Uterus (tissue), 4 donors: ENCODE data around the gene PRKN. TPM values are rescaled to one million over a fixed set of nuclear protein-coding genes. Genes with fewer than 3 reads are reported as not detected.

ENCODE experiments used
- DNase-seq, 2 donors: peaks; one replicate each; pipeline ENCODE4 v3.0.0-alpha.2; 2019 to 2020
- H3K27ac ChIP-seq, 2 donors: fragments of 200-600 bp; sonication (generic); 1 replicate in 1 of 2; 2 replicates in 1 of 2; pipeline ENCODE4 v1.5.1; 2016 to 2018
- H3K27me3 ChIP-seq, 2 donors: fragments of 200-600 bp; sonication (generic); one replicate each; pipeline ENCODE4 v1.5.1; 2018 to 2019; ENCODE audit warnings: control low read depth in 1 of 2
- H3K36me3 ChIP-seq, 2 donors: fragments of 200-600 bp; sonication (generic); one replicate each; pipeline ENCODE4 v1.5.1; 2019; ENCODE audit warnings: control low read depth in 1 of 2
- H3K4me1 ChIP-seq, 2 donors: fragments of 200-600 bp; sonication (generic); one replicate each; pipeline ENCODE4 v1.5.1; 2018 to 2019; ENCODE audit warnings: control low read depth in 1 of 2
- H3K4me3 ChIP-seq, 2 donors: fragments of 200-600 bp; sonication (generic); 1 replicate in 1 of 2; 2 replicates in 1 of 2; pipeline ENCODE4 v1.5.1; 2018 to 2019; ENCODE audit warnings: mild to moderate bottlenecking in 1 of 2
- H3K9me3 ChIP-seq, 2 donors: fragments of 200-600 bp; sonication (generic); one replicate each; pipeline ENCODE4 v1.5.1; 2019; ENCODE audit warnings: control low read depth in 1 of 2
- CTCF ChIP-seq, 4 experiments: fragments of 200-600 bp in 2 of 4; fragments of 450-650 bp in 2 of 4; sonication (generic) in 2 of 4; IDR thresholded peaks; one replicate each; pipeline ENCODE4 v1.5.1; 2016 to 2019; ENCODE audit warnings: antibody characterized with exemption in 4 of 4, mild to moderate bottlenecking in 2 of 4, moderate library complexity in 1 of 4
- POLR2A ChIP-seq, 2 donors: fragments of 450-650 bp; IDR thresholded peaks; one replicate each; pipeline ENCODE4 v1.6.1; 2016; ENCODE audit warnings: antibody characterized with exemption in 2 of 2, mild to moderate bottlenecking in 1 of 2, moderate library complexity in 1 of 2
- intact Hi-C: fragments of 100-400 bp; cut with DNase I; formaldehyde crosslinking; loops from one replicate; pipeline ENCODE4 v1.15.1; 2023; ENCODE audit warnings: low total_unique reads
- total RNA-seq, 4 donors: library from RNA; depleted of rRNA in 3 of 4; stranded (reverse); fragments of >200 nt in 3 of 4; gene quantifications; one replicate each; pipeline versions ENCODE4 v1.1.0 to v1.2.4, GENCODE V29; 2014 to 2023
- donor health status: DM: yes; HTN: yes; CAD: no.

PRKN gene
- total RNA-seq, 4 donors from 2014 or later: 10.2 to 21.3 (median 13.1) TPM

DNA sequence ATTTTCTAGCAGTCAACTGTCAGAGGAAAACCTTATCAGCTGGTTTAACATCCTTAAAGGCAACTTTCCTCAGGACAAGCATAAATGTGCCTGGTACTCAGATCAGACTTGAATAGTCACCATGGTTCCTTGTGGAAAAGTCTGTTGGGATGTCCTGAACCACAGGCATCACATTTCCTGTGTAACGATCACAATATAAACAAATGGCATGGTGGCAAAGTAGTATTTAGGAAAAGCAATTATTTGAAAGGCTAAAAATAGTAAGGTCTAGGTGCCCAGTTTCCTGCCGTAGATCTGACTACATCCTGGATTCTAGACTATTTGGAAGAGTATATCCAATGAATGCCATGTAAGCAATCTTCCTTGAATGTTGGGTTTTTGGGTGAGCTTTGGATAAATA, 1181.8 kb downstream of the PRKN start:
- intact Hi-C loops: no loop called here
- H3K27ac ChIP-seq: no peak overlapping the region
- DNase-seq: no peak
- no peaks in the 10 kb centered on the region for H3K9me3 ChIP-seq
- H3K4me1 ChIP-seq: no peaks in the 10 kb centered on the region
- TF ChIP-seq POLR2A (IDR thresholded peaks at IDR 0.05) (no peak), CTCF (IDR thresholded peaks at IDR 0.05) (no peak)
- H3K4me3 ChIP-seq: no peak overlapping the region
- no peaks in the 10 kb centered on the region for H3K36me3 ChIP-seq
- H3K27me3 ChIP-seq: no peaks in the 10 kb centered on the region

GRCh38 chr6:161544801-161545480, 1182.6 kb downstream of the PRKN start:
- no peak for TF ChIP-seq POLR2A (IDR thresholded peaks at IDR 0.05)
- TF ChIP-seq CTCF (IDR thresholded peaks at IDR 0.05): no peak
- intact Hi-C loops: no loop called here
- no peaks in the 10 kb centered on the region for H3K27me3 ChIP-seq
- no peak for DNase-seq
- no peak overlapping the region for H3K4me3 ChIP-seq
- H3K27ac ChIP-seq: no peak overlapping the region
- no peaks in the 10 kb centered on the region for H3K36me3 ChIP-seq
- no peaks in the 10 kb centered on the region for H3K4me1 ChIP-seq
- H3K9me3 ChIP-seq: no peaks in the 10 kb centered on the region

- Histone ChIP-seq H3K9me3 (no peaks in the 10 kb centered on the region), H3K36me3 (no peaks in the 10 kb centered on the region), H3K27me3 (no peaks in the 10 kb centered on the region), H3K4me3 (no peak overlapping the region), H3K4me1 (no peaks in the 10 kb centered on the region), H3K27ac (no peak overlapping the region)
- no peak for DNase-seq
- no peak for TF ChIP-seq CTCF (IDR thresholded peaks at IDR 0.05)
- TF ChIP-seq POLR2A (IDR thresholded peaks at IDR 0.05): no peak
- intact Hi-C loops: no loop called here
These were observed 1183.8 kb downstream of the PRKN start for GRCh38 chr6:161543684-161544309.

DNA sequence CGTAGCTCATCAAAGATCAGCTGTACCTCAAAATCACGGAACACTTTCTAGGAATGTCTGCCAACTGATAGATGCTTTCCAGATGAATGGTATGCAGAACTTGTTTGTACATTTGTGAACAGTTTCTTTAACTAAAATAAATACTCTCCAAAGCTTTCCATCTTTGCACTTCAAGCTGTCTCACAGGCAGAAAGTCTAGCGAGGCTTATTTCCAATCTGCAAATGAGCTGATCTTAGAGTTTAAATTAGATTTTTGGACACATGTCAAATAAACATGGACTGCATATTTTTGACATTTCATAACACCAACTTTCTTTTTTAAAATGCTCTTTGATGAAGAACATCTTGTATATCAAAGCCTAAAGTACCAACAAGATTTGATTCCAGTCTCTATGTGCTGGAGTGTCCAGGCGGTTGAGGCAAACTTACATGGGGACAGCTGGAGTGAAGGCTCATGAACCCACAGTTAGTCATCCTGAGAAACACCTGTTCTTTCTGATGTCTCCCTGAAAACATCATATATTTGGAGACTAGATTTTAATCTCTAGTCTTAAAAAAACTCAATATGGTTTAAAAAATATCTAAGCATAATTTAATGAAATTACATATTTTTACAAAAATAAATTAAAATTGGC, 1185.1 kb downstream of the PRKN start:
- intact Hi-C loops: no loop called here
- H3K4me3 ChIP-seq: no peak overlapping the region
- no peak overlapping the region for H3K27ac ChIP-seq
- no peaks in the 10 kb centered on the region for H3K27me3 ChIP-seq
- TF ChIP-seq CTCF (IDR thresholded peaks at IDR 0.05) (no peak), POLR2A (IDR thresholded peaks at IDR 0.05) (no peak)
- H3K36me3 ChIP-seq: no peaks in the 10 kb centered on the region
- DNase-seq: no peak
- no peaks in the 10 kb centered on the region for H3K9me3 ChIP-seq
- no peaks in the 10 kb centered on the region for H3K4me1 ChIP-seq

- H3K4me1 ChIP-seq: no peaks in the 10 kb centered on the region
- H3K36me3 ChIP-seq: no peaks in the 10 kb centered on the region
- H3K27me3 ChIP-seq: no peaks in the 10 kb centered on the region
- intact Hi-C loops: no loop called here
- H3K4me3 ChIP-seq: no peak overlapping the region
- H3K27ac ChIP-seq: no peak overlapping the region
- no peak for DNase-seq
- H3K9me3 ChIP-seq: no peaks in the 10 kb centered on the region
- TF ChIP-seq CTCF (IDR thresholded peaks at IDR 0.05): no peak
- TF ChIP-seq POLR2A (IDR thresholded peaks at IDR 0.05): no peak
These were observed 1187.0 kb downstream of the PRKN start for GRCh38 chr6:161540532-161540931.
